HG03066 (cell line): ENCODE results near the gene PSKH1.

Experiments used
- ATAC-seq: cut with Tn5 transposase; IDR thresholded peaks from one replicate; pipeline ENCODE4 v1.9.1; 2021; ENCODE audit warnings: low read depth; ENCODE audit not compliant: unreplicated experiment

Gene PSKH1

GRCh38 chr16:67953641-67954375 is 60.8 kb downstream of the PSKH1 start:
- no peak for ATAC-seq

- no peak for ATAC-seq
Measured at GRCh38 chr16:67954421-67955196, 61.6 kb downstream of the PSKH1 start.

GRCh38 chr16:67957622-67958021 is 64.6 kb downstream of the PSKH1 start:
- ATAC-seq, result no peak

- ATAC-seq, result no peak
Measured at GRCh38 chr16:67959536-67960329, 66.7 kb downstream of the PSKH1 start.

GRCh38 chr16:67961551-67961957 is 68.5 kb downstream of the PSKH1 start:
- no peak for ATAC-seq

- no peak for ATAC-seq
Measured at GRCh38 chr16:67962135-67962534, 69.1 kb downstream of the PSKH1 start.

GRCh38 chr16:67963292-67963661 is 70.2 kb downstream of the PSKH1 start:
- ATAC-seq, result no peak

GRCh38 chr16:67963662-67964321 is 70.7 kb downstream of the PSKH1 start:
- ATAC-seq, result no peak

GRCh38 chr16:67964477-67965131 is 71.5 kb downstream of the PSKH1 start:
- ATAC-seq, result no peak

GRCh38 chr16:67965668-67966548 is 72.9 kb downstream of the PSKH1 start:
- no peak for ATAC-seq

GRCh38 chr16:67966549-67967182 is 73.6 kb downstream of the PSKH1 start:
- no peak for ATAC-seq

GRCh38 chr16:67967183-67967957 is 74.3 kb downstream of the PSKH1 start:
- ATAC-seq, result no peak

GRCh38 chr16:67967958-67968399 is 74.9 kb downstream of the PSKH1 start:
- peak; percentile 28 for ATAC-seq

- ATAC-seq, result peak; percentile 71
Measured at GRCh38 chr16:67968400-67969253, 75.6 kb downstream of the PSKH1 start, which contains the start of gene SLC12A4. Gene SLC12A4 (minus strand): TSS chr16:67968637. CDS start chr16:67968553, 84 bp downstream.

- no peak for ATAC-seq
Measured at GRCh38 chr16:67969254-67970039, 76.4 kb downstream of the PSKH1 start.

- ATAC-seq, result no peak
Measured at GRCh38 chr16:67971111-67971510, 78.1 kb downstream of the PSKH1 start.
